A673 (cell line): ENCODE data around the gene BABAM1.
"Not testable (repeated sequence)": the region's sequence is repeated elsewhere in the genome, so short reads cannot be mapped to it uniquely, and the experiment has no call there.

Experiments used
- EZH2 ChIP-seq: fragments of 200-600 bp; sonication (generic); IDR thresholded peaks from 2 replicates; pipeline ENCODE4 v1.6.1; 2017; ENCODE audit warnings: borderline replicate concordance, low read depth, mild to moderate bottlenecking, mixed read lengths, antibody characterized with exemption, low read length; ENCODE audit not compliant: poor library complexity, severe bottlenecking
- TF ChIP-seq, protein P1 (sequence below): fragments of 300-800, 200-600 bp; sonication (generic); conservative IDR thresholded peaks from 2 replicates; pipeline ENCODE4 v1.5.1; 2017; ENCODE audit warnings: low read depth, mild to moderate bottlenecking, antibody characterized with exemption, low read length, moderate library complexity, mixed read lengths

GRCh38 chr19:17274892-17275291 lies 7.6 kb downstream of the BABAM1 start:
- TF ChIP-seq, protein P1, sequence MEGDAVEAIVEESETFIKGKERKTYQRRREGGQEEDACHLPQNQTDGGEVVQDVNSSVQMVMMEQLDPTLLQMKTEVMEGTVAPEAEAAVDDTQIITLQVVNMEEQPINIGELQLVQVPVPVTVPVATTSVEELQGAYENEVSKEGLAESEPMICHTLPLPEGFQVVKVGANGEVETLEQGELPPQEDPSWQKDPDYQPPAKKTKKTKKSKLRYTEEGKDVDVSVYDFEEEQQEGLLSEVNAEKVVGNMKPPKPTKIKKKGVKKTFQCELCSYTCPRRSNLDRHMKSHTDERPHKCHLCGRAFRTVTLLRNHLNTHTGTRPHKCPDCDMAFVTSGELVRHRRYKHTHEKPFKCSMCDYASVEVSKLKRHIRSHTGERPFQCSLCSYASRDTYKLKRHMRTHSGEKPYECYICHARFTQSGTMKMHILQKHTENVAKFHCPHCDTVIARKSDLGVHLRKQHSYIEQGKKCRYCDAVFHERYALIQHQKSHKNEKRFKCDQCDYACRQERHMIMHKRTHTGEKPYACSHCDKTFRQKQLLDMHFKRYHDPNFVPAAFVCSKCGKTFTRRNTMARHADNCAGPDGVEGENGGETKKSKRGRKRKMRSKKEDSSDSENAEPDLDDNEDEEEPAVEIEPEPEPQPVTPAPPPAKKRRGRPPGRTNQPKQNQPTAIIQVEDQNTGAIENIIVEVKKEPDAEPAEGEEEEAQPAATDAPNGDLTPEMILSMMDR = not testable (repeated sequence)
- TF ChIP-seq EZH2 = not testable (repeated sequence)
